SK-N-SH treated with all-trans-retinoic acid at 6 μM for 48 hours (cell line): Measurements from ENCODE around the gene IGF2BP1.

Source experiments
- ATAC-seq: fragments of 200-7000 bp; cut with Tn5 transposase; 3 replicates; pipeline ENCODE4 v1.9.1; 2020; ENCODE audit warnings: mild to moderate bottlenecking, moderate library complexity
- BACH2 ChIP-seq: fragments of 250-450 bp; sonication (Bioruptor Pico); IDR thresholded peaks from 2 replicates; pipeline ENCODE4 v1.9.0; 2021; ENCODE audit warnings: mild to moderate bottlenecking, borderline replicate concordance
- GLIS3 ChIP-seq: fragments of 250-450 bp; sonication (Bioruptor Pico); IDR thresholded peaks from 2 replicates; pipeline ENCODE4 v1.5.0; 2020; ENCODE audit warnings: mild to moderate bottlenecking, moderate library complexity
- ISL1 ChIP-seq: fragments of 250-450 bp; sonication (Bioruptor Pico); IDR thresholded peaks from 2 replicates; pipeline ENCODE4 v2.1.2; 2022; ENCODE audit warnings: mild to moderate bottlenecking, moderate library complexity
- OSR1 ChIP-seq: fragments of 250-450 bp; sonication (Bioruptor Pico); IDR thresholded peaks from 2 replicates; pipeline ENCODE4 v1.8.0; 2022; ENCODE audit warnings: moderate library complexity, mild to moderate bottlenecking, inconsistent platforms
- PATZ1 ChIP-seq: fragments of 250-450 bp; sonication (Bioruptor Pico); IDR thresholded peaks from 2 replicates; pipeline ENCODE4 v1.8.0; 2020; ENCODE audit warnings: mild to moderate bottlenecking, moderate library complexity, borderline replicate concordance
- PPARA ChIP-seq: fragments of 250-450 bp; sonication (Bioruptor Pico); IDR thresholded peaks from 2 replicates; pipeline ENCODE4 v1.5.0; 2020; ENCODE audit warnings: mild to moderate bottlenecking, borderline replicate concordance
- RARB ChIP-seq: fragments of 250-450 bp; sonication (Bioruptor Pico); IDR thresholded peaks from 2 replicates; pipeline ENCODE4 v1.8.0; 2021; ENCODE audit warnings: mild to moderate bottlenecking, moderate library complexity
- SNAI2 ChIP-seq: fragments of 250-450 bp; sonication (Bioruptor Pico); IDR thresholded peaks from 2 replicates; pipeline ENCODE4 v1.5.0; 2020; ENCODE audit warnings: mild to moderate bottlenecking, moderate library complexity
- TCF4 ChIP-seq: fragments of 250-450 bp; sonication (Bioruptor Pico); IDR thresholded peaks from 2 replicates; pipeline ENCODE4 v1.8.0; 2021; ENCODE audit warnings: mild to moderate bottlenecking, moderate library complexity, borderline replicate concordance
- TOX ChIP-seq: fragments of 250-450 bp; sonication (Bioruptor Pico); IDR thresholded peaks from 2 replicates; pipeline ENCODE4 v1.8.0; 2021; ENCODE audit warnings: mild to moderate bottlenecking, moderate library complexity, borderline replicate concordance
- ZC3H10 ChIP-seq: fragments of 250-450 bp; sonication (Bioruptor Pico); IDR thresholded peaks from 2 replicates; pipeline ENCODE4 v1.5.1; 2021; ENCODE audit warnings: mild to moderate bottlenecking, moderate library complexity
- ZFP3 ChIP-seq: fragments of 250-450 bp; sonication (Bioruptor Pico); IDR thresholded peaks from 2 replicates; pipeline ENCODE4 v1.5.0; 2020; ENCODE audit warnings: mild to moderate bottlenecking, moderate library complexity
- ZNF565 ChIP-seq: fragments of 450-650 bp; formaldehyde crosslinking; conservative IDR thresholded peaks from 2 replicates; pipeline ENCODE4 v1.5.0; 2020; ENCODE audit warnings: low read depth, mild to moderate bottlenecking, moderate library complexity
- ZNF70 ChIP-seq: fragments of 450-650 bp; formaldehyde crosslinking; IDR thresholded peaks from 2 replicates; pipeline ENCODE4 v1.5.0; 2020; ENCODE audit warnings: mild to moderate bottlenecking, moderate library complexity
- ZNF8 ChIP-seq: fragments of 450-650 bp; formaldehyde crosslinking; IDR thresholded peaks from 2 replicates; pipeline ENCODE4 v1.5.0; 2020; ENCODE audit warnings: mild to moderate bottlenecking, moderate library complexity
- TF ChIP-seq, protein P1 (sequence below): fragments of 250-450 bp; sonication (Bioruptor Pico); IDR thresholded peaks from 2 replicates; pipeline ENCODE4 v1.8.0; 2021; ENCODE audit warnings: low read depth, mild to moderate bottlenecking, moderate library complexity, borderline replicate concordance
- TF ChIP-seq, protein P2 (sequence below): fragments of 250-450 bp; sonication (Bioruptor Pico); IDR thresholded peaks from 2 replicates; pipeline ENCODE4 v1.5.1; 2020; ENCODE audit warnings: low read depth, mild to moderate bottlenecking, moderate library complexity
- TF ChIP-seq, protein P3 (sequence below): fragments of 250-450 bp; sonication (Bioruptor Pico); IDR thresholded peaks from 2 replicates; pipeline ENCODE4 v1.5.1; 2021; ENCODE audit warnings: mild to moderate bottlenecking, moderate library complexity
- TF ChIP-seq, protein P4 (sequence below): fragments of 250-450 bp; sonication (Bioruptor Pico); IDR thresholded peaks from 2 replicates; pipeline ENCODE4 v1.5.0; 2020; ENCODE audit warnings: mild to moderate bottlenecking, moderate library complexity

The IGF2BP1 gene

GRCh38 chr17:48972749-48973097 is 24.5 kb upstream of the IGF2BP1 start (continued):
- TF ChIP-seq, protein P1, sequence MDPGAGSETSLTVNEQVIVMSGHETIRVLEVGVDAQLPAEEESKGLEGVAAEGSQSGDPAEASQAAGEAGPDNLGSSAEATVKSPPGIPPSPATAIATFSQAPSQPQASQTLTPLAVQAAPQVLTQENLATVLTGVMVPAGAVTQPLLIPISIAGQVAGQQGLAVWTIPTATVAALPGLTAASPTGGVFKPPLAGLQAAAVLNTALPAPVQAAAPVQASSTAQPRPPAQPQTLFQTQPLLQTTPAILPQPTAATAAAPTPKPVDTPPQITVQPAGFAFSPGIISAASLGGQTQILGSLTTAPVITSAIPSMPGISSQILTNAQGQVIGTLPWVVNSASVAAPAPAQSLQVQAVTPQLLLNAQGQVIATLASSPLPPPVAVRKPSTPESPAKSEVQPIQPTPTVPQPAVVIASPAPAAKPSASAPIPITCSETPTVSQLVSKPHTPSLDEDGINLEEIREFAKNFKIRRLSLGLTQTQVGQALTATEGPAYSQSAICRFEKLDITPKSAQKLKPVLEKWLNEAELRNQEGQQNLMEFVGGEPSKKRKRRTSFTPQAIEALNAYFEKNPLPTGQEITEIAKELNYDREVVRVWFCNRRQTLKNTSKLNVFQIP, result no peak
- TF ChIP-seq, all 23 proteins: peak for 0

- no peak for ATAC-seq
- TF ChIP-seq, protein P2, sequence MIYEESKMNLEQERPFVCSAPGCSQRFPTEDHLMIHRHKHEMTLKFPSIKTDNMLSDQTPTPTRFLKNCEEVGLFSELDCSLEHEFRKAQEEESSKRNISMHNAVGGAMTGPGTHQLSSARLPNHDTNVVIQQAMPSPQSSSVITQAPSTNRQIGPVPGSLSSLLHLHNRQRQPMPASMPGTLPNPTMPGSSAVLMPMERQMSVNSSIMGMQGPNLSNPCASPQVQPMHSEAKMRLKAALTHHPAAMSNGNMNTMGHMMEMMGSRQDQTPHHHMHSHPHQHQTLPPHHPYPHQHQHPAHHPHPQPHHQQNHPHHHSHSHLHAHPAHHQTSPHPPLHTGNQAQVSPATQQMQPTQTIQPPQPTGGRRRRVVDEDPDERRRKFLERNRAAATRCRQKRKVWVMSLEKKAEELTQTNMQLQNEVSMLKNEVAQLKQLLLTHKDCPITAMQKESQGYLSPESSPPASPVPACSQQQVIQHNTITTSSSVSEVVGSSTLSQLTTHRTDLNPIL (CRISPR knock-in tag), result no peak
- TF ChIP-seq, protein P3, sequence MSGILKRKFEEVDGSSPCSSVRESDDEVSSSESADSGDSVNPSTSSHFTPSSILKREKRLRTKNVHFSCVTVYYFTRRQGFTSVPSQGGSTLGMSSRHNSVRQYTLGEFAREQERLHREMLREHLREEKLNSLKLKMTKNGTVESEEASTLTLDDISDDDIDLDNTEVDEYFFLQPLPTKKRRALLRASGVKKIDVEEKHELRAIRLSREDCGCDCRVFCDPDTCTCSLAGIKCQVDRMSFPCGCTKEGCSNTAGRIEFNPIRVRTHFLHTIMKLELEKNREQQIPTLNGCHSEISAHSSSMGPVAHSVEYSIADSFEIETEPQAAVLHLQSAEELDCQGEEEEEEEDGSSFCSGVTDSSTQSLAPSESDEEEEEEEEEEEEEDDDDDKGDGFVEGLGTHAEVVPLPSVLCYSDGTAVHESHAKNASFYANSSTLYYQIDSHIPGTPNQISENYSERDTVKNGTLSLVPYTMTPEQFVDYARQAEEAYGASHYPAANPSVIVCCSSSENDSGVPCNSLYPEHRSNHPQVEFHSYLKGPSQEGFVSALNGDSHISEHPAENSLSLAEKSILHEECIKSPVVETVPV, result no peak
- TF ChIP-seq OSR1 (CRISPR knock-in tag) (no peak), SNAI2 (no peak), ZNF565 (no peak), ISL1 (CRISPR knock-in tag) (no peak), TCF4 (CRISPR knock-in tag) (no peak), TOX (no peak), RARB (no peak), BACH2 (CRISPR knock-in tag) (no peak), ZNF70 (CRISPR knock-in tag) (no peak)
- TF ChIP-seq, protein P4, sequence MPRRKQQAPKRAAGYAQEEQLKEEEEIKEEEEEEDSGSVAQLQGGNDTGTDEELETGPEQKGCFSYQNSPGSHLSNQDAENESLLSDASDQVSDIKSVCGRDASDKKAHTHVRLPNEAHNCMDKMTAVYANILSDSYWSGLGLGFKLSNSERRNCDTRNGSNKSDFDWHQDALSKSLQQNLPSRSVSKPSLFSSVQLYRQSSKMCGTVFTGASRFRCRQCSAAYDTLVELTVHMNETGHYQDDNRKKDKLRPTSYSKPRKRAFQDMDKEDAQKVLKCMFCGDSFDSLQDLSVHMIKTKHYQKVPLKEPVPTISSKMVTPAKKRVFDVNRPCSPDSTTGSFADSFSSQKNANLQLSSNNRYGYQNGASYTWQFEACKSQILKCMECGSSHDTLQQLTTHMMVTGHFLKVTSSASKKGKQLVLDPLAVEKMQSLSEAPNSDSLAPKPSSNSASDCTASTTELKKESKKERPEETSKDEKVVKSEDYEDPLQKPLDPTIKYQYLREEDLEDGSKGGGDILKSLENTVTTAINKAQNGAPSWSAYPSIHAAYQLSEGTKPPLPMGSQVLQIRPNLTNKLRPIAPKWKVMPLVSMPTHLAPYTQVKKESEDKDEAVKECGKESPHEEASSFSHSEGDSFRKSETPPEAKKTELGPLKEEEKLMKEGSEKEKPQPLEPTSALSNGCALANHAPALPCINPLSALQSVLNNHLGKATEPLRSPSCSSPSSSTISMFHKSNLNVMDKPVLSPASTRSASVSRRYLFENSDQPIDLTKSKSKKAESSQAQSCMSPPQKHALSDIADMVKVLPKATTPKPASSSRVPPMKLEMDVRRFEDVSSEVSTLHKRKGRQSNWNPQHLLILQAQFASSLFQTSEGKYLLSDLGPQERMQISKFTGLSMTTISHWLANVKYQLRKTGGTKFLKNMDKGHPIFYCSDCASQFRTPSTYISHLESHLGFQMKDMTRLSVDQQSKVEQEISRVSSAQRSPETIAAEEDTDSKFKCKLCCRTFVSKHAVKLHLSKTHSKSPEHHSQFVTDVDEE, result no peak
Measured at GRCh38 chr17:48973806-48974205, 23.4 kb upstream of the IGF2BP1 start.

GRCh38 chr17:48981927-48982539 is 15.2 kb upstream of the IGF2BP1 start:
- no peak for ATAC-seq
- no peak for TF ChIP-seq RARB
- TF ChIP-seq TOX, result no peak
- TF ChIP-seq ZC3H10 (CRISPR knock-in tag), result no peak
- TF ChIP-seq, protein P2 (CRISPR knock-in tag), result no peak
- TF ChIP-seq ZFP3 (CRISPR knock-in tag), result no peak
- no peak for TF ChIP-seq GLIS3 (CRISPR knock-in tag)
- no peak for TF ChIP-seq ZNF8 (CRISPR knock-in tag)
- no peak for TF ChIP-seq PATZ1
- TF ChIP-seq ISL1 (CRISPR knock-in tag), result no peak
- TF ChIP-seq OSR1 (CRISPR knock-in tag), result no peak
- TF ChIP-seq, protein P1, result no peak
- TF ChIP-seq, protein P3, result no peak
- TF ChIP-seq TCF4 (CRISPR knock-in tag), result no peak
- TF ChIP-seq ZNF565, result no peak
- TF ChIP-seq BACH2 (CRISPR knock-in tag), result no peak
- TF ChIP-seq, protein P4, result no peak
- TF ChIP-seq PPARA (CRISPR knock-in tag), result no peak
